ENCODE results near the gene IKBIP.
A peak's percentile ranks its signal among the peaks of the same experiment; 100 is the strongest.

DNA sequence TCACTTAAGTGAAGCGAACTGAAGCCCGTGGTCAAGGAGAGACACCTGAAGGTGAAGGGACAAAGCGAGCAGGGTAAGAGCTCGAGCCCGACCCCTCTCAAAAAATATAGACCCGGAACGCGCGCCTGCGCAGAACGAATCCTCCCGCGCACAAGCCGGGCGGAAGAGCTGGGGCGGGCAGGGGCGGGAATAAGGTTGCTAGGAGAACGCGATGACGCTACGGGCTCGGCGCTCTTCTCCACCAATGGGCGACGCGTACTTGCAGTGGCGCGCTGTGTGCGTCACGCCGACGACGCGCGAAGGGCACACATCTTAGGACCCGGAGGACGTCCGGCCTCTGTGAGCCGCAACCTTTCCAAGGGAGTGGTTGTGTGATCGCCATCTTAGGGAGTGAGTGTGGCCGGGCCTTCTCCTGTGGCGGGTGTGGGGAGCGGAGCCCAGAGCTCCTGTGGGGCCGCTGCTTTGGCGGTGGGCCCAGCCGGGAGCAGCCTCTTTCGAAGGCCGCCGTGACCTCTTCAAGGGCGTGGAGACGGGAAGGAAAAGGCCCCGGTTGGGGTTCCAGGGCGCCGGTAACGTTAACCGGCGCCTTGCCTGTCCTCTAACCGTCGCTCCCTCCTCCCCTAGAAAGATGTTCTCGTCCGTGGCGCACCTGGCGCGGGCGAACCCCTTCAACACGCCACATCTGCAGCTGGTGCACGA lies 51.1 kb downstream of the IKBIP start, which contains the start of gene SLC25A3:
- no peak for TF ChIP-seq CTCF (IDR thresholded peaks at IDR 0.05)
- peak; percentile 100 for TF ChIP-seq POLR2AphosphoS5 (IDR thresholded peaks at IDR 0.05)
- peak; percentile 96 to 97 for TF ChIP-seq POLR2A (IDR thresholded peaks at IDR 0.05)
- TF ChIP-seq EP300 (IDR thresholded peaks at IDR 0.05): peak in 1 of 4 donors; percentile 6

All from sigmoid colon (tissue), 4 donors.